GDM1 (cell line): Measurements from ENCODE around the gene CDC34.
"Not testable (repeated sequence)": the region's sequence is repeated elsewhere in the genome, so short reads cannot be mapped to it uniquely, and the experiment has no call there.

Experiments used
- DNase-seq: peaks from one replicate; lab custom pipeline; 2025; lab: John Stamatoyannopoulos, UW

CDC34 gene

GRCh38 chr19:573519-573825 is 41.9 kb downstream of the CDC34 start:
- DNase-seq, result no peak

GRCh38 chr19:574658-575526 is 43.3 kb downstream of the CDC34 start:
- no peak for DNase-seq

GRCh38 chr19:575527-576506 is 44.3 kb downstream of the CDC34 start:
- no peak for DNase-seq

GRCh38 chr19:576768-577438 is 45.3 kb downstream of the CDC34 start:
- DNase-seq, result no peak

GRCh38 chr19:577439-578392 is 46.2 kb downstream of the CDC34 start:
- DNase-seq, result no peak

GRCh38 chr19:579111-579841 is 47.7 kb downstream of the CDC34 start:
- DNase-seq, result no peak

- DNase-seq, result no peak
Measured at GRCh38 chr19:579842-580155, 48.2 kb downstream of the CDC34 start.

- DNase-seq, result no peak
Measured at GRCh38 chr19:580274-580835, 48.8 kb downstream of the CDC34 start.

- DNase-seq, result no peak
Measured at GRCh38 chr19:581399-582111, 50.0 kb downstream of the CDC34 start.

- DNase-seq, result no peak
Measured at GRCh38 chr19:582497-583197, 51.1 kb downstream of the CDC34 start.

- DNase-seq, result no peak
Measured at GRCh38 chr19:583198-583967, 51.8 kb downstream of the CDC34 start.

GRCh38 chr19:583968-584239 is 52.3 kb downstream of the CDC34 start:
- DNase-seq, result no peak

GRCh38 chr19:584240-585001 is 52.9 kb downstream of the CDC34 start:
- DNase-seq, result peak; percentile 60

- not testable (repeated sequence) for DNase-seq
Measured at GRCh38 chr19:585146-585545, 53.6 kb downstream of the CDC34 start.

- no peak for DNase-seq
Measured at GRCh38 chr19:585551-586110, 54.1 kb downstream of the CDC34 start.

GRCh38 chr19:588093-588740 is 56.7 kb downstream of the CDC34 start:
- peak; percentile 32 for DNase-seq
